Skeletal muscle satellite cell (primary cell): ENCODE results near the gene DIS3L2.

Experiments used
- H3K27me3 ChIP-seq: 2 replicates; pipeline ENCODE4 v1.7.0; 2013; ENCODE audit warnings: low read length; ENCODE audit not compliant: control insufficient read depth, insufficient read depth
- H3K36me3 ChIP-seq: 2 replicates; pipeline ENCODE4 v1.7.0; 2013; ENCODE audit warnings: mild to moderate bottlenecking, control low read depth, low read length; ENCODE audit not compliant: insufficient read depth
- H3K4me1 ChIP-seq: 2 replicates; pipeline ENCODE4 v1.7.0; 2013; ENCODE audit warnings: low read length; ENCODE audit not compliant: control insufficient read depth, insufficient read depth
- H3K4me2 ChIP-seq: 2 replicates; pipeline ENCODE4 v1.7.0; 2013; ENCODE audit warnings: mild to moderate bottlenecking, low read length
- H3K4me3 ChIP-seq: 2 replicates; pipeline ENCODE4 v1.7.0; 2013; ENCODE audit warnings: low read length
- H3K9ac ChIP-seq: 2 replicates; pipeline ENCODE4 v1.7.0; 2013; ENCODE audit warnings: mild to moderate bottlenecking, low read depth, low read length, moderate library complexity
- H3K9me3 ChIP-seq: replicated peaks from 2 replicates; pipeline ENCODE4 v1.7.0; 2013; ENCODE audit warnings: mild to moderate bottlenecking, control low read depth, low read length

DIS3L2 gene

DNA sequence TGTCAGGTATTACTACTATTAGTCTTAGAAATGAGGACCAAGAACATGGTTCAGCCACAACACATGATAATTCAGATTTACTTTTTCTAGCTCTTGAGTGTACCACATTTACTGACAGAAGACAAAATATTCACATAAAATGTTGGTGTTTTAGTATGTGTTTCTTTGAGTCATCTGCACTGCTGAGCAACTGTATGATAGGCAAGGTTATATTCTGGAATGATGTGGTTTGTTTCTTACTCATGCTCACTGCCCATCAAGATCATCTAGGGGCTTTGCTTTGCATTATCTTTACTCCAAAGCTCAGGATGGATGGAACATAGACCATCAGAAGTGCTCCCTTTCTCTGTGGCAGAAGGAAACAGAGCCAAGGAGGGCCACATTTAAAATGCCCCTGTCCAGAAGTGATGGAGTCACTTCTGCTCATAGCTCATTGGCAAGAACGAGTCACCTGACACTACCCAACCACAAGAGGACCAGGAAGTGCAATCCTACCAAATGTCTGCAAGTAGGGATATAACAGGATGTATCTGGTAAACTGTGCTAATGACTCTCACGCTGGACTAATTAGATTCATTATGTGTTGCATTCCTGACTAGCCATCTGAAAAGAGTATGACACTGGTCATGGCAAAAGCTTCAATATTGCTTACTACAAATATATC, 81.5 kb downstream of the DIS3L2 start:
- H3K9ac ChIP-seq = no peak overlapping the region
- no peaks in the 10 kb centered on the region for H3K27me3 ChIP-seq
- H3K9me3 ChIP-seq = no peaks in the 10 kb centered on the region
- H3K36me3 ChIP-seq = no peaks in the 10 kb centered on the region
- H3K4me2 ChIP-seq = no peak overlapping the region
- H3K4me3 ChIP-seq = no peak overlapping the region
- H3K4me1 ChIP-seq = no peaks in the 10 kb centered on the region

DNA sequence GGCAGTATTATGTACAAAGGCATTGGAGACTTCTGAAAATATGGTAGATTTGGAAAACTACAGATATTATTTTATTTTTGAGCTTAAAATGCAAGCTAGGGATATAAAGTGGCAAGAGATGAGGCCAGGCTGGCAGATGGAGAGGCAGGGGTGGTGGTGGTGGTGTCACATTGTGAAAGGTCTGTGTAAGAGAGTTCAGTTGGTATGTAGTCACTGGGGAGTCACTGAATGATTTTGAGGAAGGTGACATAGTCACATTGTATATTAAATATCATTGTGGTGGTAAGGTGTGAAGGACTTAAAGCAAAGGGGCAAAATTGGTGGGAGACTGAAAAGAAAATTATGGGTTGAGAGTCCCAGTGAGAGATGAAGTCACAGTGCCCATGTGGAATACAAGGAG, 82.5 kb downstream of the DIS3L2 start:
- no peak overlapping the region for H3K9ac ChIP-seq

DNA sequence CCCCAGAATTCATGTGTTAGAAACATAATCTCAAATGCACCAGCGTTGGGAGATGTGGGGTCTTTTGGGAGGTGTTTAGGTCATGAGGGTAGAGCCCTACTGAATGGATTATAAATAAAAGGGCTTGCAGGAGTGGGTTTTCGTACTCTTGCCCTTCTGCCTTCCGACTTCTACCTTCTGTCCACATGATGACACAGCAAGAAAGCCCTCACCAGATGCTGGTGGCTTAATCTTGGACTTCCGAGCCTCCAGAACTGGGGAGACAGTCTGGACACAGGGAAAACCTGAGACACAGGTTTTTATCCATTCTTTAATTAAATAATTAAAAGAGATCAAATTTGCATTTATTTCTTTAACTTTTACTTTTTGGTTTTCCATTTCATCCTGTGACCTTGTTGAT, 87.8 kb downstream of the DIS3L2 start:
- H3K27me3 ChIP-seq = no peaks in the 10 kb centered on the region
- H3K9me3 ChIP-seq = no peaks in the 10 kb centered on the region
- H3K4me2 ChIP-seq = no peak overlapping the region
- H3K4me3 ChIP-seq = no peak overlapping the region
- no peak overlapping the region for H3K9ac ChIP-seq
- H3K4me1 ChIP-seq = no peaks in the 10 kb centered on the region
- no peaks in the 10 kb centered on the region for H3K36me3 ChIP-seq

More for the DNA sequence above, 82.5 kb downstream of the DIS3L2 start:
- H3K36me3 ChIP-seq = no peaks in the 10 kb centered on the region
- no peaks in the 10 kb centered on the region for H3K27me3 ChIP-seq
- no peak overlapping the region for H3K4me2 ChIP-seq
- H3K4me1 ChIP-seq = no peaks in the 10 kb centered on the region
- no peak overlapping the region for H3K4me3 ChIP-seq
- H3K9me3 ChIP-seq = no peaks in the 10 kb centered on the region

DNA sequence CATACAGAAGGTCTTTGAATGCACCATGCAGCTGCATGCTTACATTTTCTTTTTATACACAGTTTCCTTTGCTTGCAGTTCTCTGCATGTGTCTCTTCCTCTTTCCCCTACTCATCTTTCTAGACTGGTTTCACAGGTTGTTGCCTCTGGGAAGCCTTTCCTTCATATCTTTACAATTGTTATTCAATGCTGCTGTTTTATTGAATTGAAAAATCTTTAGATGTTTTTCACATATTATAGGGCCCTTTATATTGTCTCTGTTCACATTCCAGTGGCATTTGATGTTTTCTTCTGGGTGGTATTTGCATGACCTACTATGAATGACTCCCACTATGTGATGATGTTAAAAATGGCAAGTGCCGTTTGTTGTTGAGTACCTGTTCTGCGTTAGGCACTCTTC, 91.1 kb downstream of the DIS3L2 start:
- Histone ChIP-seq H3K4me2 (no peak overlapping the region), H3K9me3 (no peaks in the 10 kb centered on the region), H3K4me1 (no peaks in the 10 kb centered on the region), H3K27me3 (no peaks in the 10 kb centered on the region), H3K9ac (no peak overlapping the region), H3K4me3 (no peak overlapping the region), H3K36me3 (no peaks in the 10 kb centered on the region)

DNA sequence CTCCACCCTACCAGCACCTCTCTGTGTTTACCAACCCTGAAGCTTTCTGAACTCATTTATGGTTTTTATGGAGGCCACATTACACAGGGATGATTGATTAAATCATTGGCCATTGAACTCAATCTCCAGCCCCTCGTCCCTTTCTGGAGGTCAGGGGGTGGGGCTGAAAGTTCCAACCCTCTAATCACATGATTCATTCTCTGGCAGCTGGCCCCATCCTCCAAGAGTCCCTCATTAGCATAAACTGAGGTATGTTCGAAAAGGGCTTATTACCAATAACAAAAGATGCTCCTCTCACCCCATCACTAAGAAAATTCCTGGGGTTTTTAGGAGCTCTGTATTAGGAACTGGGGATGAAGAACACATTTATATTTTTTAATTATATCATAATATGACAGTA, 92.3 kb downstream of the DIS3L2 start:
- H3K4me3 ChIP-seq = no peak overlapping the region

DNA sequence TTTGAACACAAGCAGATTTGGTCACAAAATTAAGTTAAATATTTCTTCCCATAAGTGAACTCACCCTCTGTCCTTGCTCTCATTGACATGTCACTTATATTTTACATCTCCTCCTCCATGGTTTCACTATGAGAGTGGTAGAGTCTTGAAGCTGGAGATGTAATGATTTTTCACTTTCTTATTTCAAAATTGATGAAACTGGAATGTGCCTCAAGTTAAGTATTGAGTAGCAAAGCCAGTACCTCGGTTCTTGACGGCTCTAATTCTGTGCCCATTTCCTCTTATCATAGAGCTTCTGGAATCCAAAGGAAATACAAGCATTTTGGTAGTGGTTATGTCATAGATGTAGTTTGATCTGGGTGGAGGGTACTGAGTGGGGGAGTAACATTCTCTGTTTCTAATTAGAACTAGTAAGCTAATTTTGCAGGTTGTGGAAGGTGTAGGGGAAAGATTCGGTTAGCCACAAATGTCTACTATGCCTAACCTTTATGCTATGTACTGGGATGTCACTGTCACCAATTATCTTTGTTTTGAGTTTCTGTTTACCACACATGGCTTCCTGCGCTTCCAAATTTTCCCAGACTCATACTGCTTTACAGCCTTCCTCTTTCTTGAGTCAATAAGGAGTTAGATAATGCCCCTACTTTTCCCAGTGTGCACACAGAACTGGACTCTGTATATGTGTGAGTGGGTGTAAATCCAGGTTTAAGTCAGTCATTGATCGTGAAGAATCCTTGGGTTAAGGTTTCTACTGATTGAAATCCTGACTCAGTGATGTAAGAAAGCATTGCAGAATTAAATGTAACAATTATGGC, 96.8 kb downstream of the DIS3L2 start:
- H3K4me2 ChIP-seq = no peak overlapping the region
- no peak overlapping the region for H3K4me3 ChIP-seq
- no peaks in the 10 kb centered on the region for H3K36me3 ChIP-seq
- H3K9ac ChIP-seq = no peak overlapping the region
- no peaks in the 10 kb centered on the region for H3K4me1 ChIP-seq
- no peaks in the 10 kb centered on the region for H3K9me3 ChIP-seq
- no peaks in the 10 kb centered on the region for H3K27me3 ChIP-seq

More for the DNA sequence above, 92.3 kb downstream of the DIS3L2 start:
- Histone ChIP-seq H3K4me1 (no peaks in the 10 kb centered on the region), H3K36me3 (no peaks in the 10 kb centered on the region), H3K27me3 (no peaks in the 10 kb centered on the region), H3K4me2 (no peak overlapping the region), H3K9ac (no peak overlapping the region), H3K9me3 (no peaks in the 10 kb centered on the region)

DNA sequence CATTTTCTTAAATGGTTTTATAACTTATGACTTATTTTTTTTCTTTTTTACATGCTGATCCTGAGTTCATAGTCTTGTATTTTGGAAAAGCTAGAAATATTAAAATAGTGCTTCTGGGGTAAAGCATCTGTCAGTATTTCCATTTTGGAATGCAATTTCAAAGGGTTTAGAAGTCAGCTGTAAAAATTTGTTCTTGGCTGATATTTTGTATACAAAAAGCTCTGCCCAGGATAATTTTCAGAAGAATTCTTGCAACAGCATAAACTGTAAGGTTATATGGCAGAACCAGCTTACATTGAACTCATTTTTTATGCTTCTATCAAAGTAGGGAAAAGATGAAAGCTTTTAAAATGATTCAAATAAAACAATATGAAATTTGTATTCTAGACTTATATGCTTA, 97.4 kb downstream of the DIS3L2 start:
- H3K9ac ChIP-seq = no peak overlapping the region
- H3K36me3 ChIP-seq = no peaks in the 10 kb centered on the region
- no peaks in the 10 kb centered on the region for H3K27me3 ChIP-seq
- no peak overlapping the region for H3K4me3 ChIP-seq
- no peak overlapping the region for H3K4me2 ChIP-seq
- no peaks in the 10 kb centered on the region for H3K4me1 ChIP-seq
- no peaks in the 10 kb centered on the region for H3K9me3 ChIP-seq

DNA sequence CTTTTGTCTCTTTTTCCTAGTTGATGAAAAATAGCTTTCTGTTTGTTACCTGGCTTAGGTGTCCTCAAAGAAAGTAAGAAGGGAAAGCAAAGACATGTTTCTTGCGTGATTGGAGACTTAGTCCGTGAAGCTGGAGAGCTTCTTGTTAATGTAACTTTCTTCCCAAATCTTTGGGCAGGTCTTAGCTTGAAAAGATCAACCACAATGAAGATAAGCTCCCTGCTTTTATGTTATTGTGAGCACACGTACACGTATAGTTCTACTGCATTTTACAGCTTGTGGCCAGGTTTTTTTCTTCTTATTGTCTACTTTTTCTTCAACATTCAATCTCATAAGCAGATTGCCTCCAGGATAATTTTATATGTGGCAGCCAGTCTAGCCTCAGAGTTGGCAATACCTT, 99.8 kb downstream of the DIS3L2 start:
- Histone ChIP-seq H3K27me3 (no peaks in the 10 kb centered on the region), H3K9ac (no peak overlapping the region), H3K9me3 (no peaks in the 10 kb centered on the region), H3K4me3 (no peak overlapping the region), H3K4me1 (no peaks in the 10 kb centered on the region), H3K36me3 (no peaks in the 10 kb centered on the region), H3K4me2 (no peak overlapping the region)

DNA sequence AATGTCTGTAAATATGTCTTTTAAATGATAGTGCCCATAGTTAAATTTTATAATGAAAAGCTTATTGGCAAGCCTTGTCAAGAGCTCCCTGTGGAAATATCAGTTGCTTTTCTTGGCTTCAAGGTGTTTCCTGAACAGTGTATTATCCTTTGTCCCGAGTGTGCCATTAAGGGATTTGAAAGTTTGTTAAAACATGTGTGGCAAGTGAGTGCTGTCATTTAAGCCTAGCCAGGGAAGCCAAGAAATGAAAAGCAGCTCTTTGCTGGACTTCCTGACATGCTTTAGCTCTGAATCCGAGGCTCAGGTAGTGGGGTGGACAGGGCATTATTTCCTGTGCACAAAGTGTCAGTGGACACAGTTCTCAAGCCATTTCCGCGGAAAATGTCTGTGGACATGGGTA, 111.5 kb downstream of the DIS3L2 start:
- Histone ChIP-seq H3K9ac (no peak overlapping the region), H3K4me3 (no peak overlapping the region), H3K9me3 (no peaks in the 10 kb centered on the region)

DNA sequence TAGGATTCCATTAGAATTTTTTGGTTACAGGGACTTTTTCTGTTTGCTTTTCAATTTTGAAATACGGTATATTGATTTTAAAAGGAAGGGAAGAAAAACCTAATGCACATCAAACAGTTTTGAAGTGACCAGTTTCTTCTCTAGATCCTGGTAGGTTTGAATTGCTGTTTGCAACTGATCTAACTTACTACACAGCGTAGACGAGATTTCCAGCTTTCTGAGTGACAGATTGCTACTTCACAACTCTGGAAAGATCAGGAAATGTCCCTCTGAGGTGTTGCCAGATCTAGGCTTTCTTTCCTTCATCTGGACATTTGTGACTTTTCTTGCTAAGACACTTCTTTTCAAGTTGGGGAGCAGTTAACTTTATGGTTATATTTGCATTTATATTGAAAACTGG, 112.2 kb downstream of the DIS3L2 start:
- Histone ChIP-seq H3K9ac (no peak overlapping the region), H3K9me3 (no peaks in the 10 kb centered on the region), H3K27me3 (no peaks in the 10 kb centered on the region), H3K4me3 (no peak overlapping the region), H3K4me1 (peaks cover 11% of the 10 kb centered on the region), H3K4me2 (no peak overlapping the region), H3K36me3 (no peaks in the 10 kb centered on the region)

More for the DNA sequence above, 111.5 kb downstream of the DIS3L2 start:
- no peaks in the 10 kb centered on the region for H3K27me3 ChIP-seq
- no peaks in the 10 kb centered on the region for H3K36me3 ChIP-seq
- H3K4me2 ChIP-seq = no peak overlapping the region
- H3K4me1 ChIP-seq = peaks cover 11% of the 10 kb centered on the region

DNA sequence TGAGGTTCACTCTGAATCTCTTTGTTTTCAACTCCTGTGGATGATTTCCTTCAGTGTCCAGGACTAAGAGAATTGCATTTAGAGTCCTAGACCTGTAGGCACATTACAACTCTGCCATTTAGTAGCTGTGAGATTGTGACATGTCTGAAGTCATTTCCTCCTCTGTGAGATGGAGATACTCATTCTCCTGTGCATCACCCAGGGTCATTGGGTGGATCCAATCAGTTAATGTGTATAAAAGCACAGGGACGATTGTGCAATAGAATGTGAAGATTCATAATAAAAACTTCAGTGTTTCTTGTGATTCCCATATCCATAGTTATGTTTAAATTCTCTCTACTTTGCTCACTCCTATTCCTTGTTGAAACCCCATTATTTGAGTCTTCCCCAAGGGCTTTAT, 113.6 kb downstream of the DIS3L2 start:
- H3K4me3 ChIP-seq = no peak overlapping the region
- no peaks in the 10 kb centered on the region for H3K36me3 ChIP-seq
- H3K27me3 ChIP-seq = no peaks in the 10 kb centered on the region
- no peak overlapping the region for H3K9ac ChIP-seq
- no peaks in the 10 kb centered on the region for H3K9me3 ChIP-seq
- H3K4me1 ChIP-seq = peaks cover 11% of the 10 kb centered on the region
- H3K4me2 ChIP-seq = no peak overlapping the region

DNA sequence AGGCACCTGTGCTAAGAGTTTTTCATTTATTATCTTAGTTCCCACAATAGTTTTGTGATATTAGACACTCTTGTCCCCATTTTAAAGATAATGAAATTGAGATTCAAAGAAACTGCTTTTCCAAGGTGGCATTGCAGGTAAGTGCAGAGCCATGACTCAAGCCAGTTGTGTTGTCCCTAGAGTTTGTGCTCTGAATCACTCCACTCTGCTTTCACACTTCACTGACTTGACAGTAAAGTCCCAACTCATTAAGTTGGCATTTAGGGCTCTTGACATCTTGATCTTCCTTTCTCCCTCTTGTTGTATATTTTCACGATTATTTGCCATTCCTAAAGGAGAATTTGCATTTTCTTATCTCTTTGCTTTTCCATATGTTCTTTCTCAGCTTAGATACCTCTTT, 114.3 kb downstream of the DIS3L2 start:
- Histone ChIP-seq H3K4me3 (no peak overlapping the region), H3K27me3 (no peaks in the 10 kb centered on the region), H3K4me2 (no peak overlapping the region), H3K4me1 (peaks cover 11% of the 10 kb centered on the region), H3K9me3 (no peaks in the 10 kb centered on the region), H3K9ac (no peak overlapping the region), H3K36me3 (no peaks in the 10 kb centered on the region)
